HG03439 (cell line): ENCODE measurements around the gene TARDBP.
A peak's percentile ranks its signal among the peaks of the same experiment; 100 is the strongest.
"Not testable (repeated sequence)": the region's sequence is repeated elsewhere in the genome, so short reads cannot be mapped to it uniquely, and the experiment has no call there.

Source experiments
- ATAC-seq: cut with Tn5 transposase; IDR thresholded peaks from one replicate; pipeline ENCODE4 v1.9.1; 2021; ENCODE audit warnings: mild to moderate bottlenecking, moderate library complexity; ENCODE audit not compliant: unreplicated experiment

TARDBP gene

GRCh38 chr1:11058595-11059154 is 46.2 kb downstream of the TARDBP start:
- ATAC-seq = no peak

GRCh38 chr1:11059155-11059967 is 46.9 kb downstream of the TARDBP start:
- ATAC-seq = peak; percentile 30

DNA sequence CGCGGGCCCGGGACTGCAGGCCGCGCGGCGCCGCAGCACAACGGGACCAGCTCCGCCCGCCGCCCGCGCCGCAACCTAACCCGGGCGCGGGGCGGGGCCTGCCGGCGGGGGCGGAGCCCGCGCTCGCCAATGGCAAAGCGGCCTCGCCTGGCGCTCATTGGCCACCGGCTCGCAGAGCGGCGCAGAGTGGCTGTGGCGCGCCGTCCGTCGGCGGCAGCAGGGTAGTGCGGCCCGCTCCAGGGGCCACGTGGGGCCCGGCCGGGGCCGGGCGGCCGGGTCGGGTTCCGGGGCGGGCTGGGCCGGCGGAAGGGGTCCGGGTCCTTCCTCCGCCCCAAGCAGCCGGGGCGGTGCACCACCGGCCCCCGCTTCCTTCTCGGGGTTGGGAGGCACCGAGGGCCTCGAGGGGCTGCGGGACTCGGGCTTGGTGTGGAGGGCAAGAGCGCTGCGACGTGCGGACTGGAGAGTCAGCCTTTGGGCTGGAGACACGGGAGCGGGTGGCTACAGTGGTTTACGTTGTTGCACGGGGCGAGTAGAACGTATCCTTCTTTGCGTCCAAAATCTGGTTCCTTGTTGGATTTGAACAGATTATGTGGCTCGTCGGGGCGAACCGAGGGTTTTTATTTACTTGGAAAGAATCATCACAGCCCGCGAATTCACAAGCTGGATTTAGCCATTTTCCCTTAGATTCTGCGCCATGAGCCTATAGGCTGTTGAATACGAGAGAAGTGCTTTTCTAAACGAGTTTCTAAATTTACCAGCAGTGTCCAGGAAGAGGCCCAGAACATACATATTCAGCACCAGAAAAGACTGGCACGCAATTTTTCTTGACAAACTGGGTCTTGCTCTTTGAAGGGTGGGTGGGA is 47.7 kb downstream of the TARDBP start, which contains the start of gene SRM:
Gene SRM (minus strand): TSS at position 51 of the 863 bp plus-strand sequence. CDS start 75 bp downstream, outside the sequence.
- peak; percentile 81 for ATAC-seq

GRCh38 chr1:11061652-11062365 is 49.4 kb downstream of the TARDBP start:
- ATAC-seq = no peak

GRCh38 chr1:11062965-11063401 is 50.5 kb downstream of the TARDBP start:
- no peak for ATAC-seq

GRCh38 chr1:11063937-11064537 is 51.6 kb downstream of the TARDBP start:
- not testable (repeated sequence) for ATAC-seq

- no peak for ATAC-seq
Observed at GRCh38 chr1:11064942-11065341, 52.5 kb downstream of the TARDBP start.

DNA sequence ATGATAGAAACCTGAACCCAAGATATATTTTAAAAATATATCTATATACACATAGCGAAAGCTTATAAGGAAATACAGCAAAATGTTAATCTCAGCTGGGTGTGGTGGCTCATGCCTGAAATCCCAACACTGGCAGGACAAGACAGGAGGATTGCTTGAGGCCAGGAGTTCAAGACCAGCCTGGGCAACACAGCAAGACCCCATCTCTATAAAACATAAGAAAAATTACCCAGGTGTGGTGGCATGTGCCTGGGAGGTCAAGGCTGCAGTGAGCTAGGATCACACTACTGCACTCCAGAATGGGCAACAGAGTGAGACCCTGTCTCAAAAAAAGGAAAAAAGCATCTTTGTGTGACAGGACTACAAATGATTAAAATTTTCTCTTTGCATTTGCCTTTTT is 53.3 kb downstream of the TARDBP start:
- no peak for ATAC-seq

DNA sequence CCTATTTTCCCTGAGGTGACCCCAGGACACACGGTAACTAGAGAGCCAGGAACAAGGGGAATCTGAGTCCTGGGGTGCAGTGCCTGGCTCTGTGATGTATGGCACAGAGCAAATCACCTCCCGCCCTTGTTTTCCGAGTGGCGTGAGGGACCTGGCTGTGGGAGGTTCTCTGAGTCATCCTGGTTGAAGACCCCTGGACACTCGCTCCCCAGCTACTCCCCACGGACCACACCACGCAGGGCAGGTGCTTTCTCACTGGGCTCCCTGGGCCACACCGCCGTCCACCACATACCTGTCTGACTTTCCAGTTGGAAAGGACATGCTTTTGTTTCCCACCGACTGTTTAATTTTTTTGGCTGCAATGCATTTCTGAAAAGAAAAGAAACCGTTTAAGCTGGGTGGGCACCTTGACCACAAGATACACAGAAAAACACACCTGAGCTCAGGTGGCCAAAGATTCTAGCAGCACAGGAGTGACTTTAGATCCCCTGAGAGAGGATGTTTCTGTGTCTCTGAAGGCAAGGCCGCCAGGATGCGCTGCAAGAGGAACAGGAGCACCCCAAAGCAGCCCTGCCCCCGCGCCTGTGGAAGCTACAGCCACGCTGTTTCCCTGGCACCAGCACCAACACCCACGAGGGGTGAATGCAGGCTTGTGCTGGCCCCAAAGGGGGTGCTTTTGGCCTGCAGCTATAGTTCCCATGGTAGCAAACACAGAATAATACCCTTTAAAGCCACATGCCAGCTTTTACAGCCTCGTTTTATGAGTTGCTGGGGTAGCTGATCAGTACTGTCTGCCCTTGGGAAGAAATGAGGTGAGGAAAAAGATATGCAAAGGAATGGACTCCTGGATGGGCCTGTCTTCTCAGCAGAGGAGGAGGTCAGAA is 55.5 kb downstream of the TARDBP start:
- ATAC-seq = no peak

GRCh38 chr1:11068600-11069473 is 56.4 kb downstream of the TARDBP start:
- ATAC-seq = no peak

- no peak for ATAC-seq
Observed at GRCh38 chr1:11070876-11071275, 58.4 kb downstream of the TARDBP start.

GRCh38 chr1:11071463-11072215 is 59.2 kb downstream of the TARDBP start:
- ATAC-seq = no peak

GRCh38 chr1:11072216-11072917 is 59.9 kb downstream of the TARDBP start:
- peak; percentile 50 for ATAC-seq

GRCh38 chr1:11073398-11073797 is 60.9 kb downstream of the TARDBP start:
- ATAC-seq = not testable (repeated sequence)
